Hepatocyte (in vitro differentiated cells): ENCODE measurements around the gene SPAG16. TPM values are rescaled to one million over a fixed set of nuclear protein-coding genes. Genes with fewer than 3 reads are reported as not detected.

Experiments
- DNase-seq: peaks from one replicate; pipeline ENCODE4 v3.0.0-alpha.2; 2016; ENCODE audit warnings: low spot score
- H2AFZ ChIP-seq: fragments of 200-600 bp; sonication (generic); 2 replicates; pipeline ENCODE4 v1.6.0; 2016; ENCODE audit warnings: antibody characterized with exemption, mild to moderate bottlenecking
- H3K27ac ChIP-seq: fragments of 200-600 bp; sonication (generic); 2 replicates; pipeline ENCODE4 v1.5.1; 2016; ENCODE audit warnings: mild to moderate bottlenecking
- H3K27me3 ChIP-seq: fragments of 200-600 bp; sonication (generic); 2 replicates; pipeline ENCODE4 v1.6.1; 2016
- H3K36me3 ChIP-seq: fragments of 200-600 bp; sonication (generic); replicated peaks from 2 replicates; pipeline ENCODE4 v1.5.1; 2016; ENCODE audit warnings: low read depth; ENCODE audit not compliant: insufficient read depth
- H3K4me1 ChIP-seq: fragments of 200-600 bp; sonication (generic); 2 replicates; pipeline ENCODE4 v1.5.1; 2016; ENCODE audit warnings: mild to moderate bottlenecking, moderate library complexity; ENCODE audit not compliant: insufficient read depth
- H3K4me2 ChIP-seq: fragments of 200-600 bp; sonication (generic); 2 replicates; pipeline ENCODE4 v1.6.0; 2016
- H3K4me3 ChIP-seq: fragments of 200-600 bp; sonication (generic); 2 replicates; pipeline ENCODE4 v1.5.1; 2016; ENCODE audit warnings: mild to moderate bottlenecking
- H3K79me2 ChIP-seq: fragments of 200-600 bp; sonication (generic); 2 replicates; pipeline ENCODE4 v1.6.0; 2017; ENCODE audit warnings: mild to moderate bottlenecking
- H3K9me2 ChIP-seq: fragments of 200-600 bp; sonication (generic); replicated peaks from 2 replicates; pipeline ENCODE4 v1.6.0; 2017; ENCODE audit warnings: mild to moderate bottlenecking; ENCODE audit not compliant: insufficient read depth
- H3K9me3 ChIP-seq: fragments of 200-600 bp; sonication (generic); 2 replicates; pipeline ENCODE4 v1.5.1; 2016; ENCODE audit warnings: low read depth, mild to moderate bottlenecking
- H4K20me1 ChIP-seq: fragments of 200-600 bp; sonication (generic); 2 replicates; pipeline ENCODE4 v1.6.0; 2016; ENCODE audit warnings: mild to moderate bottlenecking; ENCODE audit not compliant: insufficient read depth, poor library complexity, severe bottlenecking
- CTCF ChIP-seq: fragments of 200-600 bp; sonication (generic); IDR thresholded peaks from 2 replicates; pipeline ENCODE4 v1.5.1; 2016; ENCODE audit warnings: antibody characterized with exemption, mild to moderate bottlenecking; ENCODE audit not compliant: poor library complexity
- EZH2 ChIP-seq: fragments of 200-600 bp; sonication (generic); IDR thresholded peaks from 2 replicates; pipeline ENCODE4 v1.6.1; 2016; ENCODE audit warnings: antibody characterized with exemption, mild to moderate bottlenecking, borderline replicate concordance
- EZH2phosphoT487 ChIP-seq: fragments of 200-600 bp; sonication (generic); IDR thresholded peaks from one replicate; pipeline ENCODE4 v1.6.1; 2018; ENCODE audit warnings: antibody characterized with exemption, mild to moderate bottlenecking, low read depth, moderate library complexity; ENCODE audit not compliant: unreplicated experiment, severe bottlenecking
- WGBS: methylation state at CpG from one replicate; pipeline ENCODE4 v1.1.6; 2016; ENCODE audit warnings: low lambda C conversion rate; ENCODE audit errors: missing lambda C conversion rate; 5-methylcytosine and 5-hydroxymethylcytosine counted together
- polyA plus RNA-seq: library from polyadenylated mRNA; unstranded; fragments of >200 nt; fragmentation: Nextera tagmentation; extraction: Ambion mirVana; gene quantifications from 2 replicates; pipeline ENCODE4 v1.2.1, GENCODE V29; 2016
- total RNA-seq: library from RNA; depleted of rRNA; stranded (reverse); fragments of >200 nt; gene quantifications from 2 replicates; pipeline ENCODE4 v1.2.3, GENCODE V29; 2014

SPAG16 gene
- total and polyA plus RNA-seq, 2 experiments from 2014 or later, result 52.1 to 56.9 TPM

GRCh38 chr2:213609570-213610170 lies 325.4 kb downstream of the SPAG16 start:
- Histone ChIP-seq H3K36me3 (no peaks in the 10 kb centered on the region), H3K9me2 (no peaks in the 10 kb centered on the region), H2AFZ (no peak overlapping the region), H3K4me3 (no peak overlapping the region), H3K4me2 (no peak overlapping the region), H3K79me2 (no peaks in the 10 kb centered on the region), H3K27me3 (no peaks in the 10 kb centered on the region), H4K20me1 (no peaks in the 10 kb centered on the region), H3K4me1 (no peaks in the 10 kb centered on the region), H3K27ac (no peak overlapping the region), H3K9me3 (no peaks in the 10 kb centered on the region)
- no peak for DNase-seq
- TF ChIP-seq CTCF (no peak), EZH2 (no peak), EZH2phosphoT487 (no peak)
- 86% methylated on average over 1 of the region's 1 CpG for WGBS

- Histone ChIP-seq H3K4me1 (peaks cover 5% of the 10 kb centered on the region), H3K27ac (peak overlapping the region; percentile 46), H3K79me2 (no peaks in the 10 kb centered on the region), H3K36me3 (no peaks in the 10 kb centered on the region), H3K9me3 (no peaks in the 10 kb centered on the region), H4K20me1 (no peaks in the 10 kb centered on the region), H3K4me3 (no peak overlapping the region), H3K9me2 (no peaks in the 10 kb centered on the region), H3K27me3 (no peaks in the 10 kb centered on the region), H3K4me2 (peak overlapping the region; percentile 21), H2AFZ (no peak overlapping the region)
- TF ChIP-seq EZH2phosphoT487 (no peak), EZH2 (no peak), CTCF (no peak)
- DNase-seq, result peak; percentile 23
- 71% methylated on average over 5 of the region's 5 CpGs for WGBS
Measured at GRCh38 chr2:213627054-213627710, 342.9 kb downstream of the SPAG16 start.

- TF ChIP-seq EZH2, result no peak
- no peak for TF ChIP-seq CTCF
- TF ChIP-seq EZH2phosphoT487, result no peak
- Histone ChIP-seq H3K27me3 (no peaks in the 10 kb centered on the region), H3K9me3 (no peaks in the 10 kb centered on the region), H3K4me3 (no peak overlapping the region), H3K79me2 (no peaks in the 10 kb centered on the region), H2AFZ (no peak overlapping the region), H3K27ac (peak overlapping the region; percentile 46), H3K9me2 (no peaks in the 10 kb centered on the region), H3K4me2 (no peak overlapping the region), H4K20me1 (no peaks in the 10 kb centered on the region), H3K36me3 (no peaks in the 10 kb centered on the region), H3K4me1 (peaks cover 5% of the 10 kb centered on the region)
- WGBS, result 97% methylated on average over 2 of the region's 2 CpGs
- DNase-seq, result no peak
Measured at GRCh38 chr2:213627835-213628460, 343.7 kb downstream of the SPAG16 start.
